Measurements from ENCODE around the gene GMPPA. TPM values are rescaled to one million over a fixed set of nuclear protein-coding genes. Genes with fewer than 3 reads are reported as not detected.
A peak's percentile ranks its signal among the peaks of the same experiment; 100 is the strongest.

The GMPPA gene
- total and polyA plus RNA-seq, 7 donors = 14.4 to 33.8 (median 20.0) TPM

DNA sequence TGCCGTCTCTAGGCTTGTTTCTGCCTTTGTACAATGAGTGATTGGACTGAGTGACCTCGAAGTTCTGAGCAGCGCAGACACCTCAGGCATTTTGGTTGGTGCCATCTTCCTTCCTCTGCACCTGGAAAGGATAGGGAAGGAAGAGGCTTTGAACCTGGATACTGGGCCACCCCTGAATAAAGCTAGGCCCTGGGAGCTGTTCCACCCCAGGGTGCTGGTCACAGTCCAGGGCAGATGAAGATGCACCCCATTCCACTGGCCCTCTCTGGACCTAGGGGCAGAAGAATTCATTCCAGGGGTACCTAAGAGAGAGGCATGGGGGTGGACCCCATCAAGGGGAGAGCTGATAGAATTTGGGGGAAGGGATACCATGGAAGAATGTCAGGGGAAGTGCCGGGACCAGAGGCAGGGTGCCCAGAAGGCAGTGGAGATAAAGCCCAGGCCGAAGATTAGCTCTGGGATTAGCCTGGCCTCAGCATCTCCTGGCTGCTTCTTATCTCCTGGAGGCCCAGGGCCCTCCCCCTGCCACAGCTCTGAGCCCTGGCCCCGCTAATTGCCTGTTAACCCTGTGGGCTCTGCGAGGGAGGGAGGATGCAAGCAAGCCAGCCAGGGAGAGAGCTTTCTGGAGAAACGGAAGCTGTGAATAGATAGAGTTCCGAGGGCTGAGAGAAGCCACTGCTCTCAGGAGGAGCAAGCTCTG is 27.0 kb downstream of the GMPPA start:
- 73 to 77% (median 77%) methylated on average over 9 of the region's 9 CpGs for WGBS, 3 donors
- intact Hi-C loops (cut with DNase I) = loop anchor here in 1 of 2 donors (5.0 kb wide), 1 partner anchor 48 kb away; no protein-coding TSS in a partner anchor
- Histone ChIP-seq H3K36me3 (ENCODE audit: insufficient read depth in 1 of 2, low read depth in 1 of 2) (no peaks in the 10 kb centered on the region), H3K27ac (no peak overlapping the region), H3K27me3 (ENCODE audit: insufficient read depth in 3 of 3, low read length in 2 of 3) (peaks cover 0 to 41% (median 10%) of the 10 kb centered on the region in 3 donors), H3K4me1 (no peaks in the 10 kb centered on the region), H3K9me3 (no peaks in the 10 kb centered on the region), H3K4me3 (no peak overlapping the region)
- TF ChIP-seq, protein P1, sequence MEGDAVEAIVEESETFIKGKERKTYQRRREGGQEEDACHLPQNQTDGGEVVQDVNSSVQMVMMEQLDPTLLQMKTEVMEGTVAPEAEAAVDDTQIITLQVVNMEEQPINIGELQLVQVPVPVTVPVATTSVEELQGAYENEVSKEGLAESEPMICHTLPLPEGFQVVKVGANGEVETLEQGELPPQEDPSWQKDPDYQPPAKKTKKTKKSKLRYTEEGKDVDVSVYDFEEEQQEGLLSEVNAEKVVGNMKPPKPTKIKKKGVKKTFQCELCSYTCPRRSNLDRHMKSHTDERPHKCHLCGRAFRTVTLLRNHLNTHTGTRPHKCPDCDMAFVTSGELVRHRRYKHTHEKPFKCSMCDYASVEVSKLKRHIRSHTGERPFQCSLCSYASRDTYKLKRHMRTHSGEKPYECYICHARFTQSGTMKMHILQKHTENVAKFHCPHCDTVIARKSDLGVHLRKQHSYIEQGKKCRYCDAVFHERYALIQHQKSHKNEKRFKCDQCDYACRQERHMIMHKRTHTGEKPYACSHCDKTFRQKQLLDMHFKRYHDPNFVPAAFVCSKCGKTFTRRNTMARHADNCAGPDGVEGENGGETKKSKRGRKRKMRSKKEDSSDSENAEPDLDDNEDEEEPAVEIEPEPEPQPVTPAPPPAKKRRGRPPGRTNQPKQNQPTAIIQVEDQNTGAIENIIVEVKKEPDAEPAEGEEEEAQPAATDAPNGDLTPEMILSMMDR (IDR thresholded peaks at IDR 0.05) = no peak
- DNase-seq (no peak), ATAC-seq (no peak)

DNA sequence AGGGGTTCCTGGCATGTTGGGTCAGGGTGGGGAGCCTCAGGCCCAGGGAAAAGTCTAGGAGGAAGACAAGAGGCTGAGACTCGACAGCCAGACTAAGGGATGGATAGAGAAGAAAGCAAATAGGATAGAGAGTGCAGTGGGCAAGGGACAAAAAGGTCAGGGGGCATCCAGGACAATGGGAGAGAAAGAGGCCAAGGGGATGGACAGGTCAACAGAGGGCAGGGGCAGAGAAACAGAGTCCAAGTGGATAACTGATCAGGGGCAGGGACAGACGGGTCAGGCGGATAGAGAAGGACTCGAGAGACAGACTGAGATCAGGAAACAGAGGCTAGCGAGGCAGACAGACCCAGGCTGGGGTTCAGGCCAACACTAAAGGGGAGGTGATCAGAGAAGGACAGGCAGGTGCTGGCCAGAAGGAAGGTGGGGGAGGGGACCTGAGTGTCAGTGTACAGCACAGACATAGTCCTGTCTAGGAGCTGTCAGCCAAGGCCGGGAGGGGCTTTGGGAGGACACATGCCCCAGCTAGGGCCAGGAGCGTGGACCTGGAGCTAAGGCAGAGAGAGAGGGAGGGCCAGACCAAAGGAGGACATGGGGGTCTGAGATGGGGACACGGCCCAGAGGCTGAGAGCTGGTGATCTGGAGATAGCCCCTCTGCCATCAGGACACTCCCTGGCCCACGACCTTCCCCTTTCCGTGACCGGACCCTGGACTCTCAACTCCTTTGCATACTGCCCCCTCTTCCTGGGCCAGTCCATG is 27.8 kb downstream of the GMPPA start:
- intact Hi-C loops (cut with DNase I) = loop anchor here in 1 of 2 donors (1.0 to 5.0 kb wide), 2 partner anchors 49 to 123 kb away; no protein-coding TSS in a partner anchor
- Histone ChIP-seq H3K36me3 (ENCODE audit: insufficient read depth in 1 of 2, low read depth in 1 of 2) (no peaks in the 10 kb centered on the region), H3K9me3 (no peaks in the 10 kb centered on the region), H3K27ac (no peak overlapping the region), H3K4me3 (no peak overlapping the region), H3K4me1 (no peaks in the 10 kb centered on the region), H3K27me3 (ENCODE audit: insufficient read depth in 3 of 3, low read length in 2 of 3) (peaks cover 0 to 40% (median 10%) of the 10 kb centered on the region in 3 donors)
- ATAC-seq (no peak), DNase-seq (no peak)
- TF ChIP-seq, protein P1 (IDR thresholded peaks at IDR 0.05) = no peak
- WGBS, 3 donors = 50 to 66% (median 62%) methylated on average over 10 to 11 of the region's 11 CpGs

DNA sequence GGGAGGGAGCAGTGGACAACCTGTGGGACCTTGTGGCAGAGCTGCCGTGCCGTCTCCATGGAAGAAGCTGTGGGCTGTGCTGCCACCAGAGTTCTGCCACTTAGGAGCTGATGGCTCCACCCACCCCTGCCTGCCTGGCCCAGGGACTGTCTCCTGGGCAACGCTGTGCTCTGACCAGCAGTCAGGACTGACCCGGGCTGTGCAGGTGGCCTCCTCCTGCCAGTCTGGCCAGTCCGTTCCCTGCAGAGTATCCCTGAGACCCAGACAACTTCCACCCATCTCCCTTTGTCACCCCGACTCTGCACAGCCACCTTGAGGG is 28.3 kb downstream of the GMPPA start:
- no peaks in the 10 kb centered on the region for H3K36me3 ChIP-seq (ENCODE audit: insufficient read depth in 1 of 2, low read depth in 1 of 2)
- no peaks in the 10 kb centered on the region for H3K9me3 ChIP-seq
- intact Hi-C loops (cut with DNase I) = loop anchor here in 1 of 2 donors (1.0 to 5.0 kb wide), 2 partner anchors 50 to 124 kb away; no protein-coding TSS in a partner anchor
- WGBS, 3 donors = 27 to 44% (median 32%) methylated on average over 6 of the region's 6 CpGs
- no peak for DNase-seq
- ATAC-seq = peak in 1 of 4 donors; percentile 45
- no peak overlapping the region for H3K27ac ChIP-seq
- H3K27me3 ChIP-seq (ENCODE audit: insufficient read depth in 3 of 3, low read length in 2 of 3) = peaks cover 0 to 35% (median 7%) of the 10 kb centered on the region in 3 donors
- H3K4me1 ChIP-seq = no peaks in the 10 kb centered on the region
- H3K4me3 ChIP-seq = no peak overlapping the region
- TF ChIP-seq, protein P1 (IDR thresholded peaks at IDR 0.05) = no peak

DNA sequence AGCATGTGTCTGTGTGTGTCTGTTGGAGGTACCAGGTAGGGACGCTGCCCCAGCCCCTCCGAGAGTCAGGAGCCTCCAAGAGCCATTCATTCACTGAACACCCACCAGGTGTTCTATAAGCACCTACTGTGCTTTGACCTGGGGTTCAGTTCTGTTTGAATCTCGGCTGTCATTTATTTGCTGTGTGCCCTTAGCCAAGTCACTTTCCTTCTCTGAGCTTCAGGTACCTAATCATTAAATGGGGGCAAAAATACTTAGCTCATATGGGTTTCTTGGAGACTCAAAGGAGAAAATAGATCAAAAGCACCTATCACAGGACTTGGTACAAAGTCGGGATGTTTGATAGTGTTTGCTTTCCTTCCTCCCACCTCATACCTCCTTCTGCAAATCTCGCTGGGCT is 28.8 kb downstream of the GMPPA start:
- TF ChIP-seq, protein P1 (IDR thresholded peaks at IDR 0.05) = no peak
- peaks cover 0 to 32% (median 5%) of the 10 kb centered on the region in 3 donors for H3K27me3 ChIP-seq (ENCODE audit: insufficient read depth in 3 of 3, low read length in 2 of 3)
- H3K36me3 ChIP-seq (ENCODE audit: insufficient read depth in 1 of 2, low read depth in 1 of 2) = no peaks in the 10 kb centered on the region
- H3K4me1 ChIP-seq = no peaks in the 10 kb centered on the region
- DNase-seq (no peak), ATAC-seq (no peak)
- 54 to 61% (median 58%) methylated on average over 5 of the region's 5 CpGs for WGBS, 3 donors
- intact Hi-C loops (cut with DNase I) = loop anchor here in 1 of 2 donors (1.0 to 5.0 kb wide), 2 partner anchors 50 to 124 kb away; no protein-coding TSS in a partner anchor
- H3K4me3 ChIP-seq = no peak overlapping the region
- no peak overlapping the region for H3K27ac ChIP-seq
- no peaks in the 10 kb centered on the region for H3K9me3 ChIP-seq

All from psoas muscle (tissue), 8 donors.